ENCODE results near the gene APOD.
"Not testable (repeated sequence)": the region's sequence is repeated elsewhere in the genome, so short reads cannot be mapped to it uniquely, and the experiment has no call there.

APOD gene

GRCh38 chr3:195617784-195618659, 34.3 kb upstream of the APOD start:
- FAIRE-seq, result not testable (repeated sequence)

DNA sequence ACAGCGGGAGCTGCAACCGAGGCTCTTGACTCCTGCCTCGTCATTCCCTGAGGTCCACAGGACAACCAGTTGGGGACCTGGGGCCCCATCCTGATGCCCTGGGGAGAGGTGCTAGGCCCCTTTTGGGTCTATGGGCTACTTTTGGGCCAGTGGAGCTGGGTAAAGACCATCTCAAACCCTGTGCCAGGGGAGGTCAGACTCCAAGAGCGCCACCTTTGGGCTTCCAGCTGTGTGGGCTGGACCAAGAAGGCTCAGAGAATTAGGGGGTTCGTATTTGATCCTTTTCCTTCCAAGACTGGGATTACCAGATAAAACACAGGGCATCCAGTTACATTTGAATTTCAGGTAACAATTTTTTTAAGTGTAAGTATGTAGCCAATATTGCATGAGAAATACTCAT, 33.4 kb upstream of the APOD start:
- FAIRE-seq, result not testable (repeated sequence)

DNA sequence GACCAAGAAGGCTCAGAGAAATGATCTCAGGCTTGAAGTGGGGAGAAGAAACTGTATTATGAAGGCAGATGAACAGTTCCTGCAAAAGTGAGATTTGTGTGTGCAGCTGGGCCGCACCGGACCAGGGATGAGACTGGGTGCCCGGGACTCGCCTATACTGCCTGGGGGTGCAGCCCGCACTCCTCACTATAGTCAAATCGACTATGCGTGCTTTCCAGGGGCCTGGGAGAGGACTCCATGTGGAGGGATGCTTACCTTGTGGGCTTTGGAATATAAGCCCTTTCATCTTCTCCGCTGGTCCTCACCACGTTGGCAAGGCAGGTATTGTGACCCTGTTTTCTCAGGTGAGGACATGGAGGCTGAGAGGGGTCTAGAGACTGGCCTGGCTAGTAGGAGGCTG, 32.9 kb upstream of the APOD start:
- FAIRE-seq, result no peak

- FAIRE-seq, result not testable (repeated sequence)
These were observed 32.3 kb upstream of the APOD start for GRCh38 chr3:195615952-195616537.

DNA sequence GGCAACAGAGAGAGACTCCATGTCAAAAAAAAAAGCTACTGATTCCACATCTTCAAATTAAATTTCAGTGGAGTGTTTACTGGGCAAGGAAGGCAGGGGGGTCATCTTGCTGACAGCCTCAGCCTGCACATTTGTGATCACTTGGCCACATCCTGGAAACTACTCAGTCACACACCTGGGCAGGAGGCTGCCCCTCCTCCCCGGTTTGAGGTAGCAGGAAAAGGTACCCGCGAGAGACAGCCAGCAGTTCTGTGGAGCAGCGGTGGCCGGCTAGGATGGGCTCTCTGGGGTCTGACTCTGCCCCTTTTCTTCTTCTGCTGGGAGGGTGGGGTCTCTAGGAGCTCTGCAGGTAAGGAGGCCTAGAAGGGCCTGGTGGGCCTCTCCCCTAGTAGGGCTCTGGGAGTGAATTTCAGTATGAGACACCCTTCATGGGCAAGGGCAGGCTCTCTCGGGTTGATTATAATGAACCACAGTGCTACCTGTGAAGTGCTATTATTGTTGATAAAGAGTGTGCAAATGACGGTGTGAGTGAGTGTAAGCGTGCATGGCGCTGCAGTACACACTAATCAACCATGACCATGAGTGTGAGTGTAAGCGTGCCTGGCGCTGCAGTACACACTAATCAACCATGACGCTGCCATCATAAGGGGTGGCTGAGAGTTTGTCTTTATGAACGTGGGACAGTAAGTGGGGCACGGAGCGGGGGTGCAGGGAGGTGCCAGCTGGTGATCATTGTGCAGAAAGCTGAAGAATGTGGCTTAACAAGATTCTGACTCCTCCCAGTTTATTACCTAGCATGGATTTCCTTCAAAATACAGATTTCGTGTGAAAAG, 31.1 kb upstream of the APOD start:
- not testable (repeated sequence) for FAIRE-seq

DNA sequence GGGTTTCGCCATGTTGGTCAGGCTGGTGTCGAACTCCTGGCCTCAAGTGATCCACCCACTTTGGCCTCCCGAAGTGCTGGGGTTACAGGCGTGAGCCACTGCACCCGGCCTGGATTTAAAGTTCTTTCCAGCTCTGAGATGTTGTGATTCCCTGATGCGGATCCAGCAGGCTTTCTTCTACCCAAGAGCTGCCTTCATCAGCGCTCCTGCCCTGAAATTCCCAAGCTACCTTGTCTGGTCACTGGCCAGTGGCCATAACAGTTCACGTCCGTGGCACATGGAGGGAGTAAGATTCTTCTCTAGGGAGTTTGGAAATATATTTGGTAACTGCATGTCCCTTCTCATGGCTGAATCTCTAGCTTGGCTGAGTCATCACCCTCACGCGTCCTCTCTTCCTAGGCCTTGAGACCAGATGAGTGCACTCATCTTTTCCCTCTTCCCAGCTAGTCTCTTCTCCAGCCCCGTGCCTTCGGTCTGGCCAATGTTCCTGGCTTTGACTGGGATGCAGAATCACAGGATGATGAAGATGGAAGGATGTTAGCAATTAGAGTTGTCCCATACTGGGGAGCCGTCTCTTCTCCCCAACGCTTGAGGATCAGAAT, 29.8 kb upstream of the APOD start:
- no peak for FAIRE-seq

DNA sequence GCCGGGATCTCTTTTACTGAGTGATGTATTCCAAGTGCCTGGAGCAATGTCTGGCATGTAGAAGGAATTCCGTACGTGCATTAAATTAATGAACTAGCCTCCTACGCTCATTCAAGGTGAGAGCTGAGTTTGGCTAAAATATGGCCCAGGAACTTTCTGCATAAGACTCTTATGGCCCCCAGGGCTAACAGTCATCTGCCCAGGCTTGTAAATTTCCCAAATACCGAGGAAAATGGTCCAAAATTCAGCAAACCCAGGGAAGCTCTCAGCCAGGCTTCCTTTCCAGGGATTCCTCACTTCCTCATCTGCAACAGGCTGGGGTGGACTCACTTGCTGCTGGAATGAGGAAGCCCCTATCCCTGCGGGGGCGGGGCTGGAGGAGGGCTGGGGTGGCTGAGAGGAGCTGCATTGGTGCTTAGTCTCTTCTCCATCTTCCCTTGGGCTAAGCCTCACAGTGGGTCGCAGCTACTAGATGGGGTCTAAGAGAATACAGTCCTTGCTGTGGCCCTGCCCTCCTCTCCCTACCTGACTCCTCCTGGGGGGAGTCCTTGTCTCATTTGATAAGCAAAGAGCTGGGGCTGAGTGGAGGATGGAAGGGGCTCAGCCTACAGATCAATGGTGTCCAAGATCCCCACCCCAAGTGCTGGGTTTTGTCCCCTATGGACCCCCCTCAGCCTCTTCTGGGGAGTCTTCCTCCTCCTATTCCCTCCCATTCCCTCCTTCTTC, 28.5 kb upstream of the APOD start:
- FAIRE-seq, result no peak

- FAIRE-seq, result no peak
These were observed 25.5 kb upstream of the APOD start for GRCh38 chr3:195609229-195609628.

GRCh38 chr3:195601785-195602184, 18.0 kb upstream of the APOD start:
- not testable (repeated sequence) for FAIRE-seq

- FAIRE-seq, result no peak
These were observed 17.6 kb upstream of the APOD start for GRCh38 chr3:195601382-195601781.

- not testable (repeated sequence) for FAIRE-seq
These were observed 16.2 kb upstream of the APOD start for GRCh38 chr3:195599926-195600325.

DNA sequence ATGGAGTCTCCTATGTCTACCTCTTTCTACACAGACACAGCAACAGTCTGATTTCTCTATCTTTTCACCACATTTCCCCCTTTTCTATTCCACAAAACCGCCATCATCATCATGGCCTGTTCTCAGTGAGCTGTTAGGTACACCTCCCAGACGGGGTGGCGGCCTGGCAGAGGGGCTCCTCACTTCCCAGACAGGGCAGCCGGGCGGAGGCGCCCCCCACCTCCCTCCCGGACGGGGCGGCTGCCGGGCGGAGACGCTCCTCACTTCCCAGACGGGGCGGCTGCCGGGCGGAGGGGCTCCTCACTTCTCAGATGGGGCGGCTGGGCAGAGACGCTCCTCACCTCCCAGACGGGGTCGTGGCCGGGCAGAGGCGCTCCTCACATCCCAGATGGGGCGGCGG, 15.8 kb upstream of the APOD start:
- FAIRE-seq, result not testable (repeated sequence)

DNA sequence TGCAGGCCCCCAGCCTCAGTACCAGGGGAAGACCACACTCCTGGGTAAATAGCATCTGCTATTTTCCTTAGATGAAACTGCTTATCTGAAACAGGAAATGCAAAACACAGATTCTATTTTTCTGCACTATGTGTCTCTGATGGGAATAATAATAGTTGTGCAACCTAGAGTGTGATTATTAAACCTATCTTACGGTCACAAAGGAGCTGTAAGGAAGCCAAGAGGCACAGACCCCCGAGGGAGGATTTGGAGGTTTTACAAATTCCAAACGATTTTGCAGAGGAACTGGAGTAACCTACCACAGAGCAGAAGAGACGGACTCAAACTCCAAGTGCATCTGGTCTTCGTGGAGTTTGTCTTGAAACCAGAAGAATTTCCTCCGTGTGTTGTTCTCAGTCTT, 14.1 kb upstream of the APOD start:
- no peak for FAIRE-seq

GRCh38 chr3:195597229-195597628, 13.5 kb upstream of the APOD start:
- FAIRE-seq, result no peak

GRCh38 chr3:195596765-195597171, 13.0 kb upstream of the APOD start:
- FAIRE-seq, result no peak

- no peak for FAIRE-seq
These were observed 12.2 kb upstream of the APOD start for GRCh38 chr3:195595785-195596531.

DNA sequence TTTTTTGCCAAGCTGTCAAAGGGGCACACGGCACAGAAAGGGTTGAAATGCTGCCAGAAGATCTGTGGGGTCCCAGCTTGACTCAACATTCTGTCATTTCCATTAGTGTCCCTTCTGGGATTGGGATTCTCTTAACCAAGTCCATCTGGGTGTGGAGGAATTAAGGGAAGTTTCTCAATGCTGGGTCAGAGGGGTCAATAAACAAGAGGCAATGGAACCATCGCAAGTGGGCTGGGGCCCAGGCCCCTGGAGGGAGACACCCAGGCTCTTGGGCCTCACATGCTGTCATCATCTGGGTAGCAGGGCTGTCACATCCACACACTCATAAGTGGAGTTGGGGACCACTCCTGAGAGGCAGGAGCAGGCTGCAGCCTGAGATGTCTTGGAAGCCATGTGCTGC, 8.1 kb upstream of the APOD start:
- FAIRE-seq, result no peak

DNA sequence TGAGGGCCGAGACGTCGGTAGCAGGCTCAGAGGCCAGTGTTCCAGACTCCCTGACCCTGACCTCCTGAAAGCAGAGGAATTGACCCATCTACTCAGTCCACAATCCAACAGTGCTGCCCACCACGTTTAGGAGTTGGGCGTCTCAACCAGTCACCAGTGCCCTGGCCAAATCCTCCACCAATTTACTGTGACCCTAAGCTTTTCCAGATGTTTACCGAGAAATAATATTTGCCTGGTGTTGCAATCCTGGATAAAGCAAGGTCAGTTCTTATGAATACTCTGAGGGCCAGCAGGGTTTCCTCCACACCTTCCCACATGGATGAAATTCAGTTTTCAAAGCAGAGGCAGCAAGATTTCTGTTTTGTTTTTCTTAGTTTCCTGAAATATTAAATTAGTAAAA, 7.5 kb upstream of the APOD start:
- FAIRE-seq, result no peak

- FAIRE-seq, result not testable (repeated sequence)
These were observed 6.6 kb upstream of the APOD start for GRCh38 chr3:195590381-195590780.

DNA sequence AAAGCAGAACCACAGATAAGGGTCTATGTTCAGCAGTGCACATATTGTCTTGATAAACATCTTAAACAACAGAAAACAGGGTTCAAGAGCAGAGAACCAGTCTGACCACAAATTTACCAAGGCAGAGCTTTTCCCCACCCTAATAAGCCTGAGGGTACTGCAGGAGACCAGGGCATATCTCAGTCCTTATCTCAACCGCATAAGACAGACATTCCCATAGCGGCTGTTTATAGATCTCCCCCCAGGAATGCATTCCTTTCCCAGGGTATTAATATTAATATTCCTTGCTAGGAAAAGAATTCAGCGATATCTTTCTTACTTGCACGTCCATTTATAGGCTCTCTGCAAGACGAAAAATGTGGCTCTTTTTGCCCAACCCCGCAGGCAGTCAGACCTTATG, 6.1 kb upstream of the APOD start:
- FAIRE-seq, result not testable (repeated sequence)

- no peak for FAIRE-seq
These were observed 4.1 kb upstream of the APOD start for GRCh38 chr3:195587824-195588223.

GRCh38 chr3:195587406-195587805, 3.7 kb upstream of the APOD start:
- FAIRE-seq, result no peak

Measured in endometrium (tissue), 2 donors.